A673 (cell line): ENCODE measurements around the gene EFCAB5. TPM values are rescaled to one million over a fixed set of nuclear protein-coding genes. Genes with fewer than 3 reads are reported as not detected.

ENCODE experiments used
- BruUV-seq: library from RNA; stranded (reverse); fragments of 400-500 nt; replicated peaks from 2 replicates; lab custom pipeline; 2021; lab: Mats Ljungman, UMichigan
- CTCF ChIA-PET: fragments of 300-600 bp; sonication (Branson Sonifier 250); formaldehyde crosslinking; loops from one replicate; lab custom pipeline; 2022; ENCODE audit warnings: antibody characterized with exemption; lab: Charles Lee
- POLR2A ChIA-PET: fragments of 300-600 bp; sonication (Branson Sonifier 250); formaldehyde crosslinking; loops from one replicate; lab custom pipeline; 2022; ENCODE audit warnings: antibody characterized with exemption; ENCODE audit not compliant: low non-redundant PET; lab: Charles Lee
- DNase-seq: peaks from one replicate; pipeline ENCODE4 v3.0.0-alpha.2; 2015; ENCODE audit warnings: low spot score
- H3K27ac ChIP-seq: fragments of 200-600 bp; sonication (generic); 2 replicates; pipeline ENCODE4 v1.5.1; 2016; ENCODE audit warnings: mixed run types, low read depth, mild to moderate bottlenecking, mixed read lengths, antibody characterized with exemption, low read length; ENCODE audit not compliant: poor library complexity, severe bottlenecking
- H3K27me3 ChIP-seq: fragments of 200-600 bp; sonication (generic); replicated peaks from 2 replicates; pipeline ENCODE4 v1.6.1; 2017; ENCODE audit warnings: mixed run types, low read depth, mild to moderate bottlenecking, mixed read lengths, antibody characterized with exemption, low read length; ENCODE audit not compliant: insufficient read depth, poor library complexity
- H3K36me3 ChIP-seq: fragments of 200-600 bp; sonication (generic); 2 replicates; pipeline ENCODE4 v1.6.1; 2016; ENCODE audit warnings: mixed run types, mild to moderate bottlenecking, mixed read lengths, antibody characterized with exemption, low read length; ENCODE audit not compliant: insufficient read depth, poor library complexity, severe bottlenecking
- H3K4me1 ChIP-seq: fragments of 200-600 bp; sonication (generic); 2 replicates; pipeline ENCODE4 v1.6.1; 2017; ENCODE audit warnings: mixed run types, mild to moderate bottlenecking, mixed read lengths, antibody characterized with exemption, low read length; ENCODE audit not compliant: insufficient read depth, poor library complexity, severe bottlenecking
- H3K4me3 ChIP-seq: fragments of 200-600 bp; sonication (generic); 2 replicates; pipeline ENCODE4 v1.5.1; 2016; ENCODE audit warnings: low read depth, mixed run types, mild to moderate bottlenecking, mixed read lengths, low read length; ENCODE audit not compliant: poor library complexity, severe bottlenecking
- H3K9me3 ChIP-seq: fragments of 200-600 bp; sonication (generic); 2 replicates; pipeline ENCODE4 v1.6.1; 2016; ENCODE audit warnings: mixed run types, low read depth, mild to moderate bottlenecking, mixed read lengths, antibody characterized with exemption, low read length; ENCODE audit not compliant: poor library complexity, severe bottlenecking
- CTCF ChIP-seq: fragments of 300-800, 200-600 bp; sonication (generic); conservative IDR thresholded peaks from 2 replicates; pipeline ENCODE4 v1.5.1; 2017; ENCODE audit warnings: low read depth, mild to moderate bottlenecking, antibody characterized with exemption, low read length, moderate library complexity, mixed read lengths
- EZH2 ChIP-seq: fragments of 200-600 bp; sonication (generic); IDR thresholded peaks from 2 replicates; pipeline ENCODE4 v1.6.1; 2017; ENCODE audit warnings: borderline replicate concordance, low read depth, mild to moderate bottlenecking, mixed read lengths, antibody characterized with exemption, low read length; ENCODE audit not compliant: poor library complexity, severe bottlenecking
- intact Hi-C: fragments of 100-400 bp; cut with micrococcal nuclease; formaldehyde crosslinking; loops from one replicate; pipeline ENCODE4 v1.10.0; 2022; ENCODE audit not compliant: unreplicated experiment
- total RNA-seq: library from RNA; stranded (reverse); gene quantifications from 2 replicates; pipeline ENCODE4 v1.2.3, GENCODE V29; 2021

EFCAB5 gene
- total RNA-seq, 1 experiment from 2014 or later = 2.8 TPM

- ChIA-PET CTCF (interaction anchor here (0.5 to 2.8 kb wide), 3 partner anchors 14 to 484 kb away, joined by 4 to 9 read pairs (median 6); no protein-coding TSS in a partner anchor), POLR2A (interaction anchor here (0.7 kb wide), 1 partner anchor 403 kb away, joined by 3 read pairs; no protein-coding TSS in a partner anchor)
- H3K4me3 ChIP-seq = peak overlapping the region; percentile 6
- BruUV-seq = no TSS peak
- H3K4me1 ChIP-seq = peaks cover 62% of the 10 kb centered on the region
- H3K27ac ChIP-seq = peak overlapping the region; percentile 89
- H3K36me3 ChIP-seq = no peaks in the 10 kb centered on the region
- no peaks in the 10 kb centered on the region for H3K27me3 ChIP-seq
- DNase-seq = peak; percentile 92
- no peaks in the 10 kb centered on the region for H3K9me3 ChIP-seq
- intact Hi-C loops = loop anchor here (2.0 to 5.0 kb wide), 3 partner anchors 50 to 719 kb away; no protein-coding TSS in a partner anchor
- TF ChIP-seq CTCF (no peak), EZH2 (no peak)
Observed at GRCh38 chr17:30091121-30091670, 149.8 kb downstream of the EFCAB5 start.

- POLR2A ChIA-PET = interaction anchor here (0.7 kb wide), 1 partner anchor 404 kb away, joined by 3 read pairs; no protein-coding TSS in a partner anchor
- no peaks in the 10 kb centered on the region for H3K36me3 ChIP-seq
- TSS peak; percentile 92 for BruUV-seq
- intact Hi-C loops = loop anchor here (2.0 to 5.0 kb wide), 5 partner anchors 51 to 719 kb away; no protein-coding TSS in a partner anchor
- H3K9me3 ChIP-seq = no peaks in the 10 kb centered on the region
- H3K4me3 ChIP-seq = peak overlapping the region; percentile 6
- peak; percentile 77 for DNase-seq
- H3K27me3 ChIP-seq = no peaks in the 10 kb centered on the region
- CTCF ChIA-PET = interaction anchor here (0.5 to 2.8 kb wide), 5 partner anchors 13 to 968 kb away, joined by 3 to 17 read pairs (median 6); no protein-coding TSS in a partner anchor
- no peak for TF ChIP-seq EZH2
- no peak for TF ChIP-seq CTCF
- peak overlapping the region; percentile 89 for H3K27ac ChIP-seq
- peaks cover 62% of the 10 kb centered on the region for H3K4me1 ChIP-seq
Observed at GRCh38 chr17:30091771-30092170, 150.3 kb downstream of the EFCAB5 start.

DNA sequence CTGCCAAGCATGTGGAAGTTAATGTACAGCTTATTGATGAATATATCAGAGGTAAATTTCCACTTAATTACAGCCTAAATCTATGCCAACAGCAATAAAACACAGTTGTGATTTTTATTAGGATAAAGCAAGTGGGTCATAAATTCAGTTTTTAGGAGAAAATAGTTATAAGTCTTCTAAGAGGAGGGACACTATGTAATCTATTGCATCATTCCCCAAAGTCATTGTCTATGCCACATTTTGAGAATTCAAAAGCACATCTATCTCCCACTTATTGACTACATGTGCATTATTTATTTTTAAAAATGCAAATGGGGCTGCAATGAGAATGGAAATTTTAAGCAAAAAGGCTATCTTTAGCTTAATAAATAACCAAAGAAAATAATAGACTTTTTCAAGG lies 151.5 kb downstream of the EFCAB5 start:
- POLR2A ChIA-PET = interaction anchor here (1.1 kb wide), 1 partner anchor 52 kb away, joined by 4 read pairs; no protein-coding TSS in a partner anchor
- H3K36me3 ChIP-seq = no peaks in the 10 kb centered on the region
- peak; percentile 37 for DNase-seq
- H3K27me3 ChIP-seq = no peaks in the 10 kb centered on the region
- H3K27ac ChIP-seq = peak overlapping the region; percentile 89
- no peaks in the 10 kb centered on the region for H3K9me3 ChIP-seq
- H3K4me1 ChIP-seq = peaks cover 62% of the 10 kb centered on the region
- intact Hi-C loops = loop anchor here (1.0 to 5.0 kb wide), 6 partner anchors 67 to 721 kb away; no protein-coding TSS in a partner anchor
- no peak overlapping the region for H3K4me3 ChIP-seq
- TSS peak; percentile 79 for BruUV-seq
- TF ChIP-seq EZH2 (no peak), CTCF (no peak)
- CTCF ChIA-PET = interaction anchor here (0.5 to 2.8 kb wide), 23 partner anchors 12 to 977 kb away, joined by 3 to 20 read pairs (median 4); no protein-coding TSS in a partner anchor
